MM.1S (cell line): ENCODE results near the gene RNF25.

Experiments
- EZH2 ChIP-seq: fragments of 300-600 bp; sonication (generic); optimal IDR thresholded peaks from 2 replicates; pipeline ENCODE3; 2017; ENCODE audit warnings: low read depth, mild to moderate bottlenecking, antibody characterized with exemption, low read length, mixed read lengths
- EZH2phosphoT487 ChIP-seq: fragments of 300-600 bp; sonication (generic); IDR thresholded peaks from 2 replicates; pipeline ENCODE4 v1.6.1; 2018; ENCODE audit warnings: antibody characterized with exemption, low read length
- TF ChIP-seq, protein P1 (sequence below): fragments of 300-600 bp; sonication (generic); IDR thresholded peaks from 2 replicates; pipeline ENCODE4 v1.5.1; 2016; ENCODE audit warnings: antibody characterized with exemption, low read length, mixed read lengths

DNA sequence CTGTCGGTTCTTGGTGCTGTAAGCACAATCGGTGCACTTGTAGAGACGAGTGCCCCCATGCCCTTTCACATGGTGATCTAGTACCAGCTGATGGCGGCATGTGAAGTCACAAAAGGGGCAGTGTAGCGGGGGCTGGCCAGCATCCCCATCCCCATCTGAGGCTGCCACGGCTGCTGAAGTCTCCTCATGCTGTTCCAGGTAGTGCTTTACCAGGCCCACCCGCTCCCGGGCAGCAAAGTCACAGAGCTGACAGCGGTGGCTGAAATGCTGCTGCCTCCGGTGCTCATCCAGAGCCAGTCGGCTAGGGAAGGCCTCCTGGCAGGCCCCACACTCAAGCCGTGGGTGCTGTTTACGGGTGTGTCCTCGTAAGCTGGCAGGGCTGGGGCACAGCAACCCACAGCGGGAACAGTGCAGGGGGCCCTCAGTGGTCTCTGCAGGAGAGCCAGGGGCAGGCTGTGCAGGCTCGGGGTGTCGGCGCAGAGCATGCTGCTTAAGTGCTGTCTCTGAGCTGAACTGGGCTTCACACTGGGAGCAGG is 29.6 kb downstream of the RNF25 start:
- TF ChIP-seq, protein P1, sequence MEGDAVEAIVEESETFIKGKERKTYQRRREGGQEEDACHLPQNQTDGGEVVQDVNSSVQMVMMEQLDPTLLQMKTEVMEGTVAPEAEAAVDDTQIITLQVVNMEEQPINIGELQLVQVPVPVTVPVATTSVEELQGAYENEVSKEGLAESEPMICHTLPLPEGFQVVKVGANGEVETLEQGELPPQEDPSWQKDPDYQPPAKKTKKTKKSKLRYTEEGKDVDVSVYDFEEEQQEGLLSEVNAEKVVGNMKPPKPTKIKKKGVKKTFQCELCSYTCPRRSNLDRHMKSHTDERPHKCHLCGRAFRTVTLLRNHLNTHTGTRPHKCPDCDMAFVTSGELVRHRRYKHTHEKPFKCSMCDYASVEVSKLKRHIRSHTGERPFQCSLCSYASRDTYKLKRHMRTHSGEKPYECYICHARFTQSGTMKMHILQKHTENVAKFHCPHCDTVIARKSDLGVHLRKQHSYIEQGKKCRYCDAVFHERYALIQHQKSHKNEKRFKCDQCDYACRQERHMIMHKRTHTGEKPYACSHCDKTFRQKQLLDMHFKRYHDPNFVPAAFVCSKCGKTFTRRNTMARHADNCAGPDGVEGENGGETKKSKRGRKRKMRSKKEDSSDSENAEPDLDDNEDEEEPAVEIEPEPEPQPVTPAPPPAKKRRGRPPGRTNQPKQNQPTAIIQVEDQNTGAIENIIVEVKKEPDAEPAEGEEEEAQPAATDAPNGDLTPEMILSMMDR: no peak
- no peak for TF ChIP-seq EZH2phosphoT487
- no peak for TF ChIP-seq EZH2
